Hematopoietic multipotent progenitor cell (in vitro differentiated cells): ENCODE measurements around the gene FAHD2A. TPM values are rescaled to one million over a fixed set of nuclear protein-coding genes. Genes with fewer than 3 reads are reported as not detected.
"Not testable (repeated sequence)": the region's sequence is repeated elsewhere in the genome, so short reads cannot be mapped to it uniquely, and the experiment has no call there.

ENCODE experiments used
- DNase-seq, 3 donors: peaks; one replicate each; pipeline ENCODE4 v3.0.0-alpha.2; 2011 to 2015; ENCODE audit warnings: low read depth in 2 of 3, low spot score in 2 of 3
- total RNA-seq: library from RNA; depleted of rRNA; stranded (reverse); fragments of >200 nt; gene quantifications from one replicate; pipeline ENCODE4 v1.2.3, GENCODE V29; 2012

FAHD2A gene
- total RNA-seq, 1 donor, result 40.1 TPM

GRCh38 chr2:95375532-95376150 lies 26.9 kb upstream of the FAHD2A start:
- no peak for DNase-seq

- DNase-seq, result no peak
Observed at GRCh38 chr2:95376311-95377215, 25.9 kb upstream of the FAHD2A start.

- no peak for DNase-seq
Observed at GRCh38 chr2:95377216-95378123, 25.0 kb upstream of the FAHD2A start.

GRCh38 chr2:95378281-95378680 lies 24.2 kb upstream of the FAHD2A start:
- DNase-seq, result not testable (repeated sequence)

GRCh38 chr2:95379371-95379831 lies 23.1 kb upstream of the FAHD2A start:
- DNase-seq, result peak in 2 of 3 donors; percentile 35 to 56

- DNase-seq, result no peak
Observed at GRCh38 chr2:95380280-95380679, 22.2 kb upstream of the FAHD2A start.

GRCh38 chr2:95380731-95381130 lies 21.8 kb upstream of the FAHD2A start:
- DNase-seq, result no peak

- DNase-seq, result no peak
Observed at GRCh38 chr2:95381212-95382191, 21.0 kb upstream of the FAHD2A start.

- DNase-seq, result no peak
Observed at GRCh38 chr2:95382192-95382591, 20.3 kb upstream of the FAHD2A start.

- DNase-seq, result no peak
Observed at GRCh38 chr2:95382686-95383634, 19.5 kb upstream of the FAHD2A start.

- no peak for DNase-seq
Observed at GRCh38 chr2:95383635-95384027, 18.9 kb upstream of the FAHD2A start.

GRCh38 chr2:95384854-95385569 lies 17.5 kb upstream of the FAHD2A start:
- DNase-seq, result no peak

GRCh38 chr2:95385570-95385984 lies 16.9 kb upstream of the FAHD2A start:
- DNase-seq, result no peak

GRCh38 chr2:95386031-95386430 lies 16.5 kb upstream of the FAHD2A start:
- no peak for DNase-seq

- no peak for DNase-seq
Observed at GRCh38 chr2:95387358-95387757, 15.2 kb upstream of the FAHD2A start.

- no peak for DNase-seq
Observed at GRCh38 chr2:95388091-95388692, 14.3 kb upstream of the FAHD2A start.

- DNase-seq, result no peak
Observed at GRCh38 chr2:95388856-95389244, 13.7 kb upstream of the FAHD2A start.
